Calu3 (cell line): ENCODE results near the gene HRH1. TPM values are rescaled to one million over a fixed set of nuclear protein-coding genes. Genes with fewer than 3 reads are reported as not detected.

ENCODE experiments used
- BruUV-seq: library from RNA; stranded (reverse); fragments of 400-500 nt; replicated peaks from 2 replicates; lab custom pipeline; 2021; lab: Mats Ljungman, UMichigan
- CTCF ChIA-PET: fragments of 300-600 bp; sonication (Branson Sonifier 250); formaldehyde crosslinking; loops from one replicate; lab custom pipeline; 2022; ENCODE audit warnings: antibody characterized with exemption; lab: Charles Lee
- DNase-seq: peaks from one replicate; pipeline ENCODE4 v3.0.0; 2022
- H3K27ac Mint-ChIP-seq: one replicate; pipeline ENCODE4 v1.8.0; 2022; ENCODE audit warnings: mixed read lengths; ENCODE audit not compliant: unreplicated experiment
- H3K27me3 Mint-ChIP-seq: one replicate; pipeline ENCODE4 v1.8.0; 2022; ENCODE audit warnings: mixed read lengths; ENCODE audit not compliant: unreplicated experiment
- H3K36me3 Mint-ChIP-seq: one replicate; pipeline ENCODE4 v1.8.0; 2022; ENCODE audit warnings: mild to moderate bottlenecking, moderate library complexity, mixed read lengths; ENCODE audit not compliant: insufficient read depth, unreplicated experiment
- H3K4me1 Mint-ChIP-seq: one replicate; pipeline ENCODE4 v1.8.0; 2022; ENCODE audit warnings: mild to moderate bottlenecking, low read depth, mixed read lengths; ENCODE audit not compliant: unreplicated experiment
- H3K4me3 Mint-ChIP-seq: one replicate; pipeline ENCODE4 v1.8.0; 2022; ENCODE audit warnings: mild to moderate bottlenecking, low read depth, moderate library complexity, mixed read lengths; ENCODE audit not compliant: unreplicated experiment
- H3K9me3 Mint-ChIP-seq: one replicate; pipeline ENCODE4 v1.8.0; 2022; ENCODE audit warnings: low read depth, mixed read lengths; ENCODE audit not compliant: unreplicated experiment
- intact Hi-C: fragments of 100-400 bp; cut with micrococcal nuclease; formaldehyde crosslinking; loops from one replicate; pipeline ENCODE4 v1.10.0; 2022; ENCODE audit not compliant: unreplicated experiment
- total RNA-seq: library from RNA; stranded (reverse); gene quantifications from 2 replicates; pipeline ENCODE4 v1.2.3, GENCODE V29; 2022
- TF ChIP-seq, protein P1 (sequence below): fragments of 200-600 bp; IDR thresholded peaks from one replicate; pipeline ENCODE4 v1.8.0; 2022; ENCODE audit warnings: antibody characterized with exemption; ENCODE audit not compliant: unreplicated experiment

The HRH1 gene
- total RNA-seq, 1 experiment from 2014 or later, result 9.1 TPM

DNA sequence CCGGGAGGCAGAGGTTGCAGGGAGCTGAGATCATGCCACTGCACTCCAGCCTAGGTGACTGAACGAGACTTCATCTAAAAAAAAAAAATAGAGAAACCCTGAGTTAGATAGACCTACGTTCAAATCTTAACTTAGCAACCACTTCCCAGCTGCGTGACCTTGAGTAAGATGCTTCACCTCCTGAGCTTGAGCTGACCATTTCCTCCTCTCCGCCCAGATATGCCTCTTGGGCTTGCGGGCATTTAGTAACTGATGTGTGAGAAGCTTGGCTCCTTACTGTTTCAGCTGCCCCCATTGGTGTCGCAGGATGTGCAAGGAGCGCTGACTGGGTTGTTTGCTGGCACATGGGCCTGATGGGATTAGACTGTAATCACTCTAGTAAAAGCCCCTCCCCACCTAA lies 91.0 kb downstream of the HRH1 start:
- Mint-ChIP-seq H3K4me3 (no peak overlapping the region), H3K27ac (no peak overlapping the region), H3K4me1 (peaks cover 16% of the 10 kb centered on the region), H3K27me3 (no peaks in the 10 kb centered on the region), H3K9me3 (no peaks in the 10 kb centered on the region), H3K36me3 (no peaks in the 10 kb centered on the region)
- CTCF ChIA-PET, result no interaction called here
- TF ChIP-seq, protein P1, sequence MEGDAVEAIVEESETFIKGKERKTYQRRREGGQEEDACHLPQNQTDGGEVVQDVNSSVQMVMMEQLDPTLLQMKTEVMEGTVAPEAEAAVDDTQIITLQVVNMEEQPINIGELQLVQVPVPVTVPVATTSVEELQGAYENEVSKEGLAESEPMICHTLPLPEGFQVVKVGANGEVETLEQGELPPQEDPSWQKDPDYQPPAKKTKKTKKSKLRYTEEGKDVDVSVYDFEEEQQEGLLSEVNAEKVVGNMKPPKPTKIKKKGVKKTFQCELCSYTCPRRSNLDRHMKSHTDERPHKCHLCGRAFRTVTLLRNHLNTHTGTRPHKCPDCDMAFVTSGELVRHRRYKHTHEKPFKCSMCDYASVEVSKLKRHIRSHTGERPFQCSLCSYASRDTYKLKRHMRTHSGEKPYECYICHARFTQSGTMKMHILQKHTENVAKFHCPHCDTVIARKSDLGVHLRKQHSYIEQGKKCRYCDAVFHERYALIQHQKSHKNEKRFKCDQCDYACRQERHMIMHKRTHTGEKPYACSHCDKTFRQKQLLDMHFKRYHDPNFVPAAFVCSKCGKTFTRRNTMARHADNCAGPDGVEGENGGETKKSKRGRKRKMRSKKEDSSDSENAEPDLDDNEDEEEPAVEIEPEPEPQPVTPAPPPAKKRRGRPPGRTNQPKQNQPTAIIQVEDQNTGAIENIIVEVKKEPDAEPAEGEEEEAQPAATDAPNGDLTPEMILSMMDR, result no peak
- intact Hi-C loops, result no loop called here
- BruUV-seq, result no TSS peak
- DNase-seq, result no peak

DNA sequence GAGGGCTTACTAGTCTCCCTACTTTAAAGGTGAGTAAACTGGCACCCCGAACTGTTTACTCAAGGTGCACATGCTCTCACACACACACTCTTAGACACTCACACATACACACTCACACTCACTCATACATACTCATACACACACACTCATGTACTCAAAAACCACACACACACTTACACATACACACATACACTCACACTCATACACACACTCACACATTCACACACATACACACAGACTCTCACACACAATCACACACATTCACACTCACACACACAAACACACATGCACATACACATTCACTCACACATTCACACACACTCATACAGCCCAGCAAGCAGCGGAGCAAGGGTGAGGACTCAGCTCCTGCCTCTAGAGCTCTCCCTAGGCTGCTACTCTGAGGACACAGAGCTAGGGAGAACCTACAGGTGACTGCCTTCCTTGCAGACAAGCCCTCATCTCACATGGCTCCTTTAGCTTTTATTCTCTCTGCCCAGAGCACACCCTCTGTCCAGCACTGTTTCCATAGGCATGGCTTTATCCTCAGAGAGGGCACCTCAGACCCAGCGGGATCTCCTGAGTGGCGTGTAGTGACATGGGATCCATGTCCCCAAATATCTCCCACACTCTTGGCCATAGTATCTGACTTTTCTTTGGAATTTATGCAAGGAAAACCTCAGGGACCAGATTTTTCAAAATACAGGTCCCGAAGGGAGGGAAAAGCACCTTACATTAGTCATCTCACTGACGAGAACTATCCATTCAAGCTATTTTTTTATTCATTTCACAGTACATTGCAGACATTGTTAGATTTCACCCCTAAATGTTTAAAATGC lies 91.8 kb downstream of the HRH1 start:
- intact Hi-C loops, result no loop called here
- DNase-seq, result no peak
- H3K4me3 Mint-ChIP-seq, result no peak overlapping the region
- H3K27ac Mint-ChIP-seq, result no peak overlapping the region
- H3K36me3 Mint-ChIP-seq, result no peaks in the 10 kb centered on the region
- TF ChIP-seq, protein P1, result no peak
- BruUV-seq, result no TSS peak
- no peaks in the 10 kb centered on the region for H3K27me3 Mint-ChIP-seq
- H3K9me3 Mint-ChIP-seq, result no peaks in the 10 kb centered on the region
- H3K4me1 Mint-ChIP-seq, result peaks cover 9% of the 10 kb centered on the region
- CTCF ChIA-PET, result interaction anchor here (1.4 kb wide), 1 partner anchor 10 kb away, joined by 4 read pairs; no protein-coding TSS in a partner anchor

DNA sequence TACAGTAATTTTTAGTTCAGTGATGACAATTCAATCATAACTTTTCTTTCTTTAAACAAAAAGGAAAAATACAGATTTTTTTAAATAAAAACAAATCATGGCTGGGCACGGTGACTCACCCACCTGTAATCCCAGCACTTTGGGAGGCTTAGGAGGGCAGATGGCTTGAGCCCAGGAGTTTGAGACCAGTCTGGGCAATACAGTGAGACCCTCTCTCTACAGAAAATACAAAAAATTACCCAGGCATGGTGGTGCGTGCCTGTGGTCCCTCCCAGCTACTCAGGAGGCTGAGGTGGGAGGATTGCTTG lies 92.3 kb downstream of the HRH1 start:
- intact Hi-C loops, result no loop called here
- H3K27ac Mint-ChIP-seq, result no peak overlapping the region
- TF ChIP-seq, protein P1, result no peak
- no peak overlapping the region for H3K4me3 Mint-ChIP-seq
- CTCF ChIA-PET, result interaction anchor here (1.4 kb wide), 1 partner anchor 10 kb away, joined by 4 read pairs; no protein-coding TSS in a partner anchor
- H3K27me3 Mint-ChIP-seq, result no peaks in the 10 kb centered on the region
- H3K4me1 Mint-ChIP-seq, result peaks cover 12% of the 10 kb centered on the region
- H3K36me3 Mint-ChIP-seq, result no peaks in the 10 kb centered on the region
- no TSS peak for BruUV-seq
- DNase-seq, result no peak
- H3K9me3 Mint-ChIP-seq, result no peaks in the 10 kb centered on the region

DNA sequence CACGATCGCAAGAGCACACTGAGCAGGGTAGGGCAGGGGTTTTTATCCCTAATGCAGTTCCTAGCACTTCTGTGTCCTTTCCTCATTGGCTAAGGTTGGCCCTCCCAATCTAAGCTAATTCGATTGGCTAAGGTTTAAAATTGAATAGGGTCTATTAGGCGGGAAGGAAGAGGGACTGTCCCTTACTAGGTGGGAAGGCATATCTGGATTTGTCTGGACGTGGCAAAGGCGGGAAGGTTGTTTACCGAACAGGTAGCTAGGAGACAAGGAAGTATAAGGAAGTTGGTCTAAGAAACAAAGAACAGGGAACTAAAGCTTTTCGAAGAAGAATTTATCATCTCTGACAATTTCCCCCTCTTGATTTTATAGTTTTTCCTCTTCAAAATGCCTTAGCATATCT lies 93.1 kb downstream of the HRH1 start:
- H3K27me3 Mint-ChIP-seq, result no peaks in the 10 kb centered on the region
- no peaks in the 10 kb centered on the region for H3K9me3 Mint-ChIP-seq
- DNase-seq, result peak; percentile 53
- intact Hi-C loops, result no loop called here
- no peaks in the 10 kb centered on the region for H3K36me3 Mint-ChIP-seq
- H3K27ac Mint-ChIP-seq, result peak overlapping the region; percentile 8
- no peak overlapping the region for H3K4me3 Mint-ChIP-seq
- TF ChIP-seq, protein P1, result no peak
- peaks cover 17% of the 10 kb centered on the region for H3K4me1 Mint-ChIP-seq
- BruUV-seq, result no TSS peak
- CTCF ChIA-PET, result interaction anchor here (0.8 to 1.4 kb wide), 3 partner anchors 11 to 42 kb away, joined by 3 to 4 read pairs (median 3); no protein-coding TSS in a partner anchor
